Subcutaneous adipose tissue (tissue), 4 donors: ENCODE results near the gene WDR45B. TPM values are rescaled to one million over a fixed set of nuclear protein-coding genes. Genes with fewer than 3 reads are reported as not detected.

Experiments used
- CTCF ChIP-seq: fragments of 450-650 bp; IDR thresholded peaks from one replicate; pipeline ENCODE4 v1.5.1; 2016; ENCODE audit warnings: low read depth, mild to moderate bottlenecking, control low read depth, antibody characterized with exemption, moderate library complexity
- total RNA-seq, 4 donors: library from RNA; depleted of rRNA; stranded (reverse); fragments of >200 nt; gene quantifications; one replicate each; pipeline ENCODE4 v1.1.0, GENCODE V29; 2016

WDR45B gene
- total RNA-seq, 4 donors from 2014 or later = 60.6 to 74.8 (median 63.1) TPM

GRCh38 chr17:82691714-82692113 is 43.5 kb upstream of the WDR45B start:
- TF ChIP-seq CTCF = no peak

DNA sequence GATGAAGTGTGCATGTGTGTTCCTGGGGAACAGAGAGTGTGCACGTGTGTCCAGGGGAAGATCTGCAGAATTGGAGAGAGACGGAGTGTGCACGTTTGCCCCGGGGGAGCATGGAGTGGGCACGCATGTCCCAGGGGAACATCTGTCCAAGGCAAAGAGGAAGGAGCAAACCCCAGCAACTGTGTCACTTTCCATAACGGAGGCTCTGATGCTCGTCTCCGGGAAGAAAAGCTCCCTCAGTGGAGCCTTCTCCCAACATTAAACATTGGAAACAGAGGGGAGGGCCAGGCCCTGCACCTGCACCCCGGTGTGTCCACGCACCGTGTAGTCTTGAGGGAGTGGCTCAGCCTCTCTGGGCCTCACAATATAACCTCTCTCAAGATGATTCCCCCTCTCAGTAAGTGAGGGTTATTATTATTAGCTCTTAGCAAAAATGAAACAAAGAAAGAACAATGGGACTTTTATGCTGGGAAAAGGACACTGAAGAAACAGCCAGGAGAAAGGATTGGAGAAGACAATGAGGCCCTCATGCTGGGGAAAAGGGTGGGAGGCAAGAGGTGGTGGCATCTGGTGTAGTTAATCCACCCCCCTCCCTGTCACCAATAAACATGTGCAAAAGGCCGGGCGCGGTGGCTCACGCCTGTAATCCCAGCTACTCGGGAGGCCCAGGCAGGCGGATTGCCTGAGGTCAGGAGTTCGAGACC is 42.7 kb upstream of the WDR45B start:
- no peak for TF ChIP-seq CTCF

- TF ChIP-seq CTCF = no peak
Observed at GRCh38 chr17:82689077-82689476, 40.8 kb upstream of the WDR45B start.

DNA sequence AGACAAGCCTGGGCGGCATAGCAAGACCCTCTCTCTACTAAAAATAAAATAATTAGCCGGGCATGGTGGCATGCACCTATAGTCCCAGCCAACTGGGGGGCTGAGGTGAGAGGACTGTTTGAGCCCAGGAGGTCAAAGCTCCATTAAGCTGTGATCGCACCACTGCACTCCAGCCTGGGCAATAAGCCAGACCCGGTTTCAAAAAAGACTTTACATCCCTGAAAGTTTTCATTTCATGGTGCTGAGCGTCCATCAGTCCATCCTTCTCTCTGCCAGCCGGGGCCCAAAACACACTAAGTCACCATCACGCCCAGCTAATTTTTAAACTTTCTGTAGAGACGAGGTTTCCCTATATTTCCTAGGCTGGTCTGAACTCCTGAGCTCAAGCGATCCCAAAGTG is 39.6 kb upstream of the WDR45B start:
- TF ChIP-seq CTCF = no peak

- no peak for TF ChIP-seq CTCF
Observed at GRCh38 chr17:82687375-82687861, 39.2 kb upstream of the WDR45B start.

DNA sequence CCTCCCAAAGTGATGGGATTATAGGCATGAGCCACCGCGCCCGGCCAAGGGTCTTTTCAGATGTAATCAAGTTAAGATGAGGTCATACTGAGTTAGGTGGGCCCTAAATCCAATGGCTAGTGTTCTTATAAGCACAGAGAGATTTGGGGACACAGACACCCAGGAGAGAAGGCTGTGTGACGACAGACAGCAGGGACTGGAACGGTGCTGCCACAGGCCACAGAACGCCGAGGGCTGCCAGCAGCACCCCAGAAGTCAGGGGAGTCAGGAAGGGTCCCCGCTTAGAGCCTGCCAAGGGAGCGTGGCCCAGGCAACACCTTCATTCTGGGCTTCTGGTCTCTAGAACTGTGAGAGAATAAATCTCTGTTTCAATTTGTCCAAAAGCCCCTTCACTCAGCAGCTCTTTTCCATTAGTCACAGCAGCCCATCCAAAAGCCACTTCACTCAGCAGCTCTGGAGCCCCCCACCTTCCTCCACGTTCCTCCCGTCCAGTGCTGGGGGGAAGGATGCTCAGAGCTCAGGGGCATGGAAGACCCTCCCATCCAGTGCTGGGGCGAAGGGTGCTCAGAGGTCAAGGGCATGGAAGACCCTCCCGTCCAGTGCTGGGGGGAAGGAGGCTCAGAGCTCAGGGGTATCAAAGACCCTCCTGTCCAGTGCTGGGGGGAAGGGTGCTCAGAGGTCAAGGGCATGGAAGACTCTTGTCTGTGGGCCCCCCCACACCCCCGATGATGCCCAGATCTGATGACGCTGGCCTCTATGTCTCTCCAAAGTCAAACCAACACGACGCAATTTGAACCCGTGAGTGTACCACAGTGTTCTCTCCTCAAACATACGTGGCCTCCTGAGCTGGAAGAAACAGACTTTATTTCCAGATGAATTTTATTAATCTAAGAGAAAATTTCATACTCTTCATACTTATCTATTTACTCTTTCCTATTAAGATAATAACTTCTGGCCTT is 38.4 kb upstream of the WDR45B start:
- no peak for TF ChIP-seq CTCF

GRCh38 chr17:82685291-82685690 is 37.0 kb upstream of the WDR45B start:
- TF ChIP-seq CTCF = no peak
